NCI-H128 (cell line): ENCODE data around the gene ASB16.

Source experiments
- DNase-seq: peaks from one replicate; lab custom pipeline; 2025; ENCODE audit not compliant: unreplicated experiment; lab: John Stamatoyannopoulos, UW

The ASB16 gene

DNA sequence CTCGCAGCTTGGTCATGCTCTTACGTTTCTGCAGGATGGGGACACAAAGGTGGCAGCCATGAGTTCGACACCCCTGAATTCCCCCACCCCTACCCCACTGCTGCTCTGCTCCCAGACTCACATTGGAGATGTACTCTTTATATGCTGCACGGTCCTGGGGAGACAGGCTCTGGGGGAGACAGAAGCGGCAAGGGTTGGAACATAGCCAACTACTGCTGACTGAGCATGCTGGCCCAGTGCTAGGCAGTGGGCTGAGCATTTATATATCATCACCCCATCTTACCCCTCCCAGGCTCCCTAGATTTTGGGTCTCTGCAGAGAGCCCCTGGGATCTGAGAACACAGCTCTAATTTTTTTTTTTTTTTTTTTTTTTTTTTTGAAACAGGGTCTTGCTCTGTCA, 37.2 kb downstream of the ASB16 start:
- DNase-seq: no peak

DNA sequence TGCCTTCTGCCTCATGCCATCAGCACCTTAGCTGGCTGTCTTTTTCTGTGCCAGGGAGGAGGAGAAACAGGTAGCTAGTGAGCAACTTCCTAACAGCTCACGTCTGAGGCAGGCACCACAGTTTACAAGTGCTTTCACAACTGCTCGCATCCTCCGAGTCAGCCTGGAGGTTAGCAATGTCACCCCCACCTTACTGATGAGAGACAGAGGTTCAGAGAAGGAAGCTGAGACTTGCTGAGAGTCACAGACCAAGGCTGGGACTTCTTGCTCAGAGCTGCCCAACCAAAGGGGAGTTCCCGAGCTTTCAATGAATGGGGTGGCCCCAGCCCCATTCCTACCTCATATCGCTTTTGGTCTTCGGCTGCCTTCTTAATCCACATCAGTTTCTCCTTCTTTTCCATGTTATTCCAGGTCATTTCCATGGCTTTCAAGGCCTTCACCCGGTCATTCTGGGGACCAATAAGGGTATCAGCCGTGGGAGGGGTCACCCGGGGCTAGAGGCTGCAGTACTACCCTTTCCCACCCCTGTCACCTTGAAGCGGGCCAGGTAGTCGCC, 39.4 kb downstream of the ASB16 start:
- DNase-seq: no peak

DNA sequence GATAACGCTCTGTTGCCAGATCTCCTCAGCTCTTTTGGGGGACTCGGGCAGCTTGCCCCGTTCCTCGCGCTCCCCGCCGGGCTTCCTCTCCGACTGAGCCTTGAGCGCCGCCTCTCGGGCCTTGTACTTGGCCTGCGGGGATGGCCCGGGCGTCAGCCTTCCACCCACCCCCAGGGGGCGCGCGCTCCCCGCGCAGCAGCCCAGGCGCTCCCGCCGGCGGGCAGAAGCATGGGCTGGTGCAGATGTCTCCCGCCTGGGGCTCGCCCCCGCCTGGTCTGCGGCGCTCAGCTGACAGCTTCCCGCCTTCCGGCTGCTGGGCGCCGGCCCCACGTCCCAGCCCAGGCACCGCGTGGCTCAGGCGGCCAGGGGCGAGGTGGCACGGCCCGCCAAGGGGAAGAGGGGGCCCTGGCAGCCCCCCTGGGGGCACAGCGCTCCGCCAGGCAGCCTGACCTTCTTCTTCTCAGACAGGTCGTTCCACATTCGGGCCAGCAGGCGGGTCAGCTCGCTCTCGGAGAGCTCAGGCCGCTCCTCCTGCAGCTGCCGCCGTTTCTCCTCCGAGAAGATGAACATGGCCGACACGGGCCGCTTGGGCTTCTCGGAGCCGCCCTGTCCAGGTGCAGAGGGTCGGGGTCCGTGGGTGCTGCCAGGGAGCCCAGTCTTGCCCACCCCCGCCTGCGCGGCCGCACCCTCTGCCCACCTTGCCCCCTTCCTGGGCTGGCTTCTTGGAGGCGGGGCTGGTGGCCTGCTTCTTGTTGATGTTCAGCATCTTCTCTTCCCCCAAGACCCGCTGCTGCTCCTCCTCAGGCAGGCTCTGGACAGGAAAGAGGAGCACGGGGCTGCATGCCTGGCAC, 40.1 kb downstream of the ASB16 start:
- DNase-seq: no peak

DNA sequence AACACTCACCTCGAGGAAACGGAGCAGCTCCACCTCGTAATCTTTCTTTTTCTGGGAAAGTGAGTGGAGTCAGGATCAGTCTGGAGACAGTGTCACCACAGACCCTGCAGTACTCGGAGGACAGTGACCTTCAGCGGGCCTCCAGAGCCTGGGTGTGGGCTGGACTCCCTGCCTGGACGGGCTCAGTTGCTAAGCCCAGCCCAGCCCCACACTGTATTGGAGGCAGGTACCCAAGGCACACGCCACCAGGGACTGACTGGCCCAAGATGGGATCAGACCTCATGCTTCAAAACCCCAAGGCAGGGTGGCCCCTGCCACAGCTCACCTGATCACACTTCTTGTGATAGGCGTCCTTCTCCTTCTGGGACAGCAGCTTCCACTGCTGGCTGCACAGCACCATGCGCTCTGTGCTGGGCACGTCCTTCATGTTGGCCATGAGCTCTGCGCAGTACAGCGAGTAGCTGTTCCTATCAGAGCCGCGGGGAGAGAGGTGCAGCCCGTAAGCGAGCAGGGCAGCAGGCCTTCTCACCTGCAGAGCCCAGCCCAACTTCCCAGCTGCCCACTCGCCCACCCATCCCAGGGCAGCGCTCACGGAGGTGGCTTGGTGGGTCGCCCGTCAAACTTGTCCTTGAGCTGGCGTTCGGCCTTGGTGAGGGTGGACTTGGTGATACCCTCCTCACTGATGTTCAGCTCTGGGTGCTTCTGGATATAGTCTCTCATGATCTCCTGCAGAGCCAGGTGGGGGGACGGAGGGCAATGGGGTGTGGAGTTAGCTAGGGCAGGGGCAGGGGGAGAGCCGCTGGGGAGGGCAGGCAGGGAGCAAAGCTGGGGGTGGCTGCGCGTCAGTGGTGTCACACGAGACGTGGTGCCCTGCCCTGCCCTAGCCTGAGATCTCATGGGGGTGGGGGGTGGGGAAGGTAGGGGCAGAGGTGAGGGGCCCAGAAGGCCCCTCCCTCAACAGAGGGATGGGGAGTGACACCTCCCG, 41.1 kb downstream of the ASB16 start:
- DNase-seq: no peak

DNA sequence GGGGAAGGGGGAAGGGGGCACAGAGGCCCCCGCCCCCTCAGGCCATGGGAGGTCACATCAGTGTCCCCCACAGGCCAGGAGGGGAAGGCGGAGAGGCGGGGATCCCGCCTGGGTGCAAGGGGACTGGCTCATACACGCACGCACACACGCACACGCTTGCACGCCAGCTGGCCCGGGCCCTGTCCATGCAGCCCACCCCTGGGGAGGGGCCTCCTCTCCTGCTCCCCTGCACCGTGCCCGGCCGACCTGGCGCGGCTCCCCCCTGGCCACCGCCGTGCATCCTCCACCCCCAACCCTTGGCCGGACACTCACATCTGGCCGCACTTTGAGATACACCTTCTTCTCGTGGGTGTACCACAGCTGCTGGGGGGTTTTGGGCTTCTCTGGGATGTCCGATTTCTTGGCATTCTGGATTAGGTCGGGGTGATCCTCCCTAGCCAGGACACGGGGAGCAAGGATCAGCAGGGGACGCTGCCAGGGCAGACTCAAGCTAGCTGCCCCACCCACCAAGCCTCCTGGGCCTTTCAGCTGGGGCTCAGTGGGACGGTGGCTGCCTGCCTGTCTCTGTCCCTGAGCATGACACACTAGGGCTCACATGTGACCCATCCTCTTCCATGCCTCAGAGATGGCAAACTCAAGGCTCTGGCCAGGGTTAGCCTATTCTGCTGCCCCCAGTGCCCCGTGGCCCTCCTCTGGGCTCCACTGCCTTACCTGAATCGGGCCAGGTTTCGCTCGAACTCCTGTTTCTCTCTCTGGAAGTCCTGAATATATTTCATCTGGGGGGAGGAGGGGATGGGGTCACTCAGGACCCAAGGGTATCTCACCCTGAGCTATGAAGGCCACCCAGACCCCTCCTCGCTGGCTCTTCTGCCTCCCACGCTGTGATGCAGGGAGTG, 42.3 kb downstream of the ASB16 start:
- DNase-seq: no peak

DNA sequence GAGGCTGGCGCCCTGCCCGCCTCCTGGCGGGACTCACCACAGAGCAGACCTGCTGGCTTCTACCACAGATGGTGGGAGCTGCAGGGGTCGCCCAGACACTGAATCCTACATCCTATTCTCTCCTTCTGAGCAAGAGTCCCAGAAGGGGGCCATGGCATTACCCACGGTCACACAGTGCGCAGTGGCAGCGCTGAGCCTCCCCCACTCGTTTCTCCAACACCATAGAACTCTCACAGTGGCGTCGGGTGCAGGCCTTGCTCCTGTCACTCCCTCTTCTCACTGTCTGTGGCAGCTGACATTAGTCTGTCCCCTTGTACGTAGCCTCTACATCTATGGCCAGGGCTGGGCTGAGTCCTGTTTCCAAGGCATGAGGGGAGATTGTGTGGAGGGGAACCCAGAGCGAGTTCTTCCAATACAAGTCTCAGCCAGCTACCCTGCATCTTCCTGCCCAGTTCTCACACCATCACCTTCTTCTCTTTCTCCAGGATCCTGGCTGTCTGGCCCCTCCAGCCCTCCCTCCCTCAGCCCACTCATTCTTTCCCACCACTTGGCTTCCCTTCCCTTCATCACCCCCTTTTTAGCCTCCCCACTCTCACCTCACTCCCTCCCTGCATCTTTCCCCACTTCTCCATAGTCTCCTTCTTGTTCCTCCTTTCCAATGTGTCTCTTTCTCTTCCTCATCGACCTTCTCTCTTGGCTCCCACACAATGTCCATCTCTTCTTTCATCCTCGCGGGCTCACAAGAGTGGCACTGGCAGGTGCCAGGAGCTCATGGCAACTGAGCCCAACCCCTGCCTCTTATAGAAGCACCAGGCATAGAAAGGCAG, 43.1 kb downstream of the ASB16 start:
- DNase-seq: no peak

DNA sequence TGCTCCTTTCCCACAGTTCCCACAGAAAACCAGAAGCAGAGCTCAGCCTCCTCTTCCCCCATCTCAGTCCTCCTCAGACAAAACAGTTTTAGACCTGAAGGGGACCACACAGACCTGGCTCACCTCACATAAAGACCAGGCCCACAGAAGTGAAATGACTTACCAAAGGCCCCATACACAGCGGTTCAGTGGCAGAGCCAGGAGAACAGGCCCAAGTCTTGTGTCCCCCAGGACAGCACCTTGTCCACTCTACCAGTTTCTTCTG, 43.7 kb downstream of the ASB16 start:
- DNase-seq: no peak

DNA sequence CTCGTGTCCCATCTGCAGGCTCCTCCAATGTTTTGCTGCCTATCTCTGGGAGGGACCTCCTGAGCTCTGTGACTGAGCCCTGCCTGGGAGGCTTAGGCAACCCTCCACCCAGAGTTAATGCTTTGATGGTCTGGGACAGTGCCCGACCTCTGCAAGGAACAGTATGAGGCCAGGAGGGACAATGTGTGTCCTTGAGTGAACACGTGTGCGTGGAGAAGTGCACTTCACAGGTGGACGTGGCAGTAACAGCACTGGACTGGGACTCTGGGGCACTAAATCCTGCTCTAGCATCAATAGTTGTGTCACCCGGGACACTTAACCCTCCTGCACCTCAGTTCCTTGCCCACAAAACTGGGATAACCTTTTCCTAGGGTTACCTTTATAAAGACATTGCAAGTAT, 44.4 kb downstream of the ASB16 start:
- DNase-seq: no peak

DNA sequence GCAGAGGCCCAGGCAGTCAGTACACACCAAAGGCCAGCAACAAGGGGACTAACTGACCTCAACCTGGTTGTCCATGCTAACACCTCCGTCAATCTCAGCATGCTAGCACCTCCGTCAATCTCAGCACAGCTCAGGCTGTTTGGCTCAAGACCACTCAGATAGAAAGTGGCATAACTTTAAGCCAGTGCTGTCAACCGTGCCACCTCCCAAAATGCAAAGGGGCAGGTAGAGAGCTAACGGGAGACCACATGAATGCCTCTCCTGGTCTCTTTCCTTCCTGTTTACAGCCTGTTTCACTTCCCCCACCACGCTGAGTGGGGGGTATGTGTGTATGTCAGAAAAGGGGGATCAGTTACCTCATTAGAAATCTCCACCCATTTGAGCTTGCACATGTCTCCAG, 45.7 kb downstream of the ASB16 start:
- DNase-seq: no peak

DNA sequence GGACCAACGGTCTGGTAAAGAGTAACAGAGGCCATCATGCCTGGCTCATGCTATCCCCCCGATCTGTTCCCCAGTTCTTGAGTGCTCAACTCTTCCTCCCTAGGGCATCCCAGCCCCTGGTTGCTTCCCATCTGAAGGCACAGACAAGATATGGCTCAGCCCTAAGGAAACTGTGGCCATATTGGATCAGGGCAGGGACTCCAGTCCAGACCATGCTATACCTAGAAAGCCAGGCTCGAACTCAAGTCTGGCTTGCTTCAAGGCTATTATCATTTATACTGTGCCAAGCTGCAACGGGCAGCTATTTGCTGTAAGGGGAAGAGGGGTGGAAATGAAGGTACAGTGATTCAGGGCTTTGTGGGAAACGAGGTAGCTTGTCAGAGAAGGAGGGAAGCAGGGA, 46.2 kb downstream of the ASB16 start:
- DNase-seq: no peak

DNA sequence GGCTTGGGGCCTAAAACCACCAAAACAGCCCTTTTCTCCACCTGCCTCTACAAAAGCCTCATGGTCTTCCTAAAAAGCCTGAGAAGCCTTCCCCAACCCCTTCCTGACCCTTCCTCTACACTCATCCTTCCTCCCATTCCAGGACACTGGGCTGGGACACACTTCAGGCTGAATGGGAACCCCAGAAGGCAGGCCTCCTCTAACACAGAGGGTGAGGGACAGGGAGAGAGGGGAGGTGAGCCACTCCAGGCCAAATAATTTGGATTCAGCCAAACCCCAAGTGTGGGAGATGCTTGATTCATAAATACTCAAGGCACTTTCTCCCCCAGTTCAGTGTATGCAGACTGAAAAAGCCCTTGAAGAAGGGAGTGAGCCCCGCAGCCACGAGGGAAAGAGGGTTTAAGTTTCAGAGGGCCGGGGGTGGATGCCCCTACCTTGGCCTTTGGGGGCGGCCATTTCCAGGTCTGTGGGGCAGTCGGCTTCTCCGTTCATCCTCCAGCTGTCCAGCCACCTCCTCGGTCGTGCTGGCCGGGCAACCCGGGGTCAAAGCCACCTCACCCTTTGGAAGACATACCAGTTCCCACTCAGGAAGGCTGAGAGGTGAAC, 47.3 kb downstream of the ASB16 start:
- DNase-seq: no peak

DNA sequence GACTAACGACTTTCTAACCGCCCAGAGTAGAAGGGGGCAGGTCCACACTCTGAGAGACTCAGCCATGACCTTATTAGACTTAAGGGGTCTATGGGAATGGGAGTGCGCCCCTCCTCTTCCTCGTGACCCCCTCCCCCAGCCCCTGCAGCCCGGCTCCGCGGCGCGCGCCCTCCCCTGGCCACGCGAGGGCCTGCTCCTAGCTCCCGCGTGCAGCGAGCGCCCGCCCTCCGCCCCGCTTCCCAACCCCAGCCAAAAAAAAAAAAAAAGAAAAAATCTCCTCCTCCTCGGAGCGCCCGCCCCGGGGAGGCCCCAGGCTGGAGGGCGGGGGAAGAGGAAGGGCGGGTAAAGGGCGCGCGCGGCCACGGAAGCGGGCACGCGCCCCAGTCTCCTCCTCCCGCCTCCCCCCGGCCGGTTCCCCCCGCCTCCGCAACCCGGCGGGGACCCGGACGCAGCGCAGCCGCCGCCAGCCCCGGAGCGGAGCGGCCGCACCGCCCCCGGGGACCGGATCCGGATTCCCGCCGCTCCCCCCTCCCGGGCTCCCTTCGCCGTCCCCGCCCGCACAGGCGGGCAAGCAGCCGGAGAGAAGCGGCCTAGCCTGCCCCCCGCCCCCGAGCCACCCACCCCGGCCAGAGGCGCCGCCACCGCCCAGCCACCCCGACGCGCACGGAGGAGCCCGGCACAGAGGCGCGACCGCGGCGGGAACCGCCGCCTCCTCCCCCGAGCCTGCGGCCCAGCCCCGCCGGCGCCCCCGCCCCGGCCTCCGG, 48.0 kb downstream of the ASB16 start:
- peak; percentile 76 for DNase-seq

DNA sequence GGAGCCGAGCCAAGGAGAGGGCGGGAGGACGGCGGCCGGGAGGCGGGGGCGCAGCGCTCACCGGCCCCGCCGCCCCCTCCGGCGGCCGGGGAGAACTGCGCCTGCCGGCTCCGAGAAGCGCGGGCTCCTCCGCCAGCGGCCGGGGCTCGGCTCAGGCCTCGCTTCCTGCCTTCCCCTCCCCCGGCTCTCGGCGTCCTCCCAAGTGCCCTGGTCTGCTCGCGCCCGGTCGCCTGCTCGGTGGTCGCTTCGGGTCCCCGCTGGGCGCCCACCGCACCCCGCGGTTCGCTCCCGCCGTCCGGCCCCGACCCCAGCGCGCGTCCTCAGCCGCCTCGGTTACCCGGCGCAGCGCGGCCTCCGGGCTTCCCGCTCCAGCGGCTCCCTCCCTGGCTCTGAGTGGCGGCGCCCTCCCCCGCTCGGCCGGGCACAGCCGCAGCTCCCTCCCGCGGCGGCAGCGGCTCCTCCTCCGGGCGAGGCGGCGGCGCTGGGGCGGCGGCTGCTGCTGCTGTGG, 48.7 kb downstream of the ASB16 start:
- DNase-seq: no peak

DNA sequence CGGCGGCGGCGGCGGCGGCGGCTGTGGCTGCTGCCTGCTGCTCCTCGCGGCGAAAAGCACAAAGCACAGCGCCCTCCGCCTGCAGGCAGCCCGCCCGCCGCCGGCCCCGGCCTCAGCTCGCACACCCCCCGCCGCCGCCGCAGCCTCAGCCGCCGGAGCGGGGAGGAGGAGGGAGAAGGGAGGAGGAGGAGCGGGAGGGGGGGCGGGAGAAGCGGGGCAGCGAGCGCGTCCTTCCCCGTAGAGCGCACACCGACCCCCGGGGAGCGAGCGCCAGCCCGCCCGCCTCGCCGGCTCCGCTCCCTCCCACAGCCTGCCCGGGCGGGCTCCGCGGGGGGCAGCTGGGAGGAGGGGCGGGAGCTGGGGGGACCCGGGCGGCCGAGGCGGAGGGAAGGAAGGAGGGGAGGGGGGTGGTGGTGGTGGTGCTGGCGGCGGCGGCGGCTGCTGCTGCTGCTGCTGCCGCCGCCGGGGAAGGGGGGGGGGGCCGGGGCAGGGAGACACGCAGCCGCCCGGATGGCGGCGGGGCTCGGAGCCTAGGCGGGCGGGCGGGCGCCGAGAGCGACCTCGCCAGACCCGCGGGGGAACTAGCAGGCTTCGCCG, 49.2 kb downstream of the ASB16 start, which contains the start of gene UBTF:
UBTF (minus strand) TSS at position 60 of the 597 bp plus-strand sequence. CDS start 1,446 bp downstream, outside the sequence.
- no peak for DNase-seq

DNA sequence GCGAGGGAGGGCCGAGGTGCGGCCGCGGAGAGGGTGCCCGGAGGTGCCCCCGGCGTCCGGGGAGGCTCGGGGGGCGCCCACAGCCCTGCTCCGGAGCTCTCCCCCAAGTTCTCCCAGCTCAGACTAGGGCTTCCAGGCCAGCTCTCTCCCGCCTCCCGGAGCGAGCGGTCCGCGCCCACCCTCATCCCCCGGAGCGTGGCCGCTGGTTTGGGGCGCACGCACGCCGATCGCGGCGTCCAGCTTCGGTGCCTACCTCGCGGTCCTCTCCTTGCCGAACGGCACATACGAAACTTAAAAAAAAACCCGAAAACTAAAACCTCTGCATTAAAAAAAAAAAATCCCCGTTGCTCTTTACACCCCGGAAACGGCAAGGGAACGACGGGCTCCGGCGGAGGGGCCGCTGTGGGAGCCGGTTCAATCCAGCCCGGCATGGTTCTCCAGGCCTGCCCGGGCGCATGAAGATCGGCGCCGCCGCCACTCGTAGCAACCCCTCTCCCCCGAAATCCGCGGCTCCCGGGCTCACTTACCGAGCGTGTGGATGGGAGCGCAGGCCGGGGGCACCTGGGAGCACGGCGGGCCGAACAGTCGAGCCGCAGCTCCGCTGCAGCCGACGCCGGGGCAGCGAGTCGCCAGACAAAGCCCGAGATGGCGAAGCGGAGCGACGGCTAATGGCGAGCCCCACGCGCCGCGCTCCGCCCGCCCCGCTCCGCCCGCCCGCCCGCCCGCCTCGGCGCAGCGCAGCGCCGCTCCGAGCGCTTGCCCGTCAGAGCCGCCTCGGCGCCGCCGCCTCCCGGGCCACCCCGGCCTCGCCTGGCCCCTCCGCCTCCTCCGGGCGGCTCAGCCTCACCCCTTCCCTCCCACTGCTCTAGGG, 49.9 kb downstream of the ASB16 start:
- DNase-seq: no peak

DNA sequence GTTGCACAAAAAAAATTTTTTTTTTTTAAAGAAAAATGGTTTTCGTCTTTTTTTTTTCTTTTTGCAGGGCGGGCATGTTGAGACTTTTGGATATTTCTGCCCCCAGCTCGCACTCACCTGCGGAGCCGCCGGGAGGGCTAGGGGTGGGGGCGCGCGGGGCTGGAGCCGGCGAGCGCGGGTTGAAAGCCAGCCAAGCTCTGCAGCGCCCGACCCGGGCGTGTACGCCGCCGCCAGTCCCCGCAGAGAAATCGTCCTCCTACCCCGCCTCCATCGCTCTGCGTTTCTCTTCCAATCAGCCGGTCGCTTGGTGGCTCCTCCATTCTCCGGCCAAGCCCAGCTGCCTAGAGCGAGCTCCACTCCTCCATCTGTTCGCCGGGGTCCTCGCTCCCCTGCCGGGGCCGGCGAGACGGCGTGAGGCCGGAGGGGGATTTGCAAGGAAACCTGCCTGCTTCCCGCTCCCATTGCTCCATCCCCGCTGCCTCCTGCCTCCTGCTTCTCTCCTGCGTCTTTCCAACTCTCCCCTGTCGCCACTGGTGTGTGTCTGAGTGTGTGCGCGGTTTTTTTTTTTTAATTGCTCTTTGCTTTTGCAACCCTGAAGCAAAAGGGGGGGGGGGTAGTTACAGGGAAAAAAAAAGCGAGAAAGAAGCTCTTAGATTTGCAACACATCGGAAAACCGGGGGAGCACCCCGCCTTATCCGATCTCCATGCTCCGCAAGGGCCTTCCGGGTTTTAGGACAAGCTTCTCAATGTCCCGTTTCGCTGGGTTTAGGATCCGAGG, 50.8 kb downstream of the ASB16 start:
- DNase-seq: peak; percentile 34

DNA sequence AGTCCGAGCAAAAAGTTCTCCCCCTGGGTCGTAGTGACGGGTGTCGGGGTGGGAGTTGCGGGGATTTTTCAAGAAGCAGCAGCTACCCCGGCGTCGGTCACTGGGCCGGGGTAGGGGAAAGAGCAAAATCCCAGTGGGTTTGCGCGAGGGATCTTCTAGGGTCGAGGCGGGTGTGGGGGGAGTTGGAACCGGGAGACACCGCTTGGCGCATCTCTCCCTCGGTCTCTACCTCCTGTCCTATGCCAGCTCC, 51.3 kb downstream of the ASB16 start:
- no peak for DNase-seq
